Fibroblast of lung (primary cell): Measurements from ENCODE around the gene PTK7.

Source experiments
- CTCF ChIP-seq, 2 donors: IDR thresholded peaks in 1 of 2; conservative IDR thresholded peaks in 1 of 2; 1 replicate in 1 of 2; 2 replicates in 1 of 2; pipeline ENCODE4 v1.5.1; 2011 to 2012; ENCODE audit warnings: low read length in 2 of 2, control low read depth in 1 of 2, inconsistent platforms in 1 of 2, low read depth in 1 of 2, mild to moderate bottlenecking in 1 of 2
- EZH2 ChIP-seq: IDR thresholded peaks from 2 replicates; pipeline ENCODE4 v1.5.1; 2012; ENCODE audit warnings: low read length, control low read depth, mild to moderate bottlenecking; ENCODE audit errors: missing control alignments

- TF ChIP-seq CTCF (conservative IDR thresholded peaks at IDR 0.05 in 1 of 2, IDR thresholded peaks at IDR 0.05 in 1 of 2; ENCODE audit: low read depth in 1 of 2, low read length in 2 of 2) (no peak), EZH2 (no peak)
Measured at GRCh38 chr6:43146709-43147688, 70.9 kb downstream of the PTK7 start.
